Heart left ventricle (tissue), 11 donors: ENCODE measurements around the gene RIMS4. TPM values are rescaled to one million over a fixed set of nuclear protein-coding genes. Genes with fewer than 3 reads are reported as not detected.

Source experiments
- polyA plus RNA-seq, 2 donors: library from polyadenylated mRNA; stranded (reverse); fragments of 200-250 nt; gene quantifications; one replicate each; pipeline ENCODE4 v1.2.3, GENCODE V29; 2013
- total RNA-seq, 9 donors: library from RNA; depleted of rRNA in 2 of 9; stranded (reverse); fragments of >200 nt in 2 of 9; fragmentation: NEBNext Ultra II Directional in 3 of 9; extraction: Animal tissue kit (Norgen Biotek cat#: 25700) in 3 of 9; gene quantifications; one replicate each; pipeline versions ENCODE4 v1.1.0 to v1.2.4, GENCODE V29; 2016 to 2023
- donor health status: ischemic (EF 13 %, LVEDD 7.1; RV severe dilation, severe dysfunction).
- donor health status: healthy with polysubstance abuse.
- donor health status: DM: no; HTN: yes; CAD: no.
- donor health status: DM: no; HTN: no; CAD: no.
- donor health status: ischemic (EF 25% LVEDD 5.7; RV mildly dilated, moderate dysfunction).
- donor health status: healthy.
- donor health status: DM: yes; HTN: yes; CAD: no.
- donor health status: PGD.
- donor health status: nonischemic (EF 23%, LVEDD 6.1; RV moderate dilation, normal function).

Gene RIMS4
- total and polyA plus RNA-seq, 11 donors = 0.04 to 0.59 (median 0.11) TPM; not detected in 5

Other genes starting within 250 kb of the RIMS4 start
- gene PKIG, start 228.0 kb downstream of the RIMS4 start, total RNA-seq = 100 to 1,000 TPM; 156 to 286 (median 200) TPM
- gene PKIG, start 228.0 kb downstream of the RIMS4 start, polyA plus RNA-seq = 100 to 1,000 TPM; 155 to 213 TPM
- gene ADA, start 158.8 kb downstream of the RIMS4 start, total RNA-seq = 10 to 100 TPM in 2 of 9 donors, 1 to 10 TPM in 7; 2.5 to 11.5 (median 6.0) TPM
- 10 to 100 TPM in 1 of 2 donors, 1 to 10 TPM in 1; 6.4 to 10.9 TPM for gene ADA, start 158.8 kb downstream of the RIMS4 start, polyA plus RNA-seq
- 10 to 100 TPM in 8 of 9 donors, 1 to 10 TPM in 1; 7.3 to 62.3 (median 28.7) TPM for gene CCN5, start 95.2 kb downstream of the RIMS4 start, total RNA-seq
- gene CCN5, start 95.2 kb downstream of the RIMS4 start, polyA plus RNA-seq = 10 to 100 TPM; 11.0 to 92.3 TPM
- gene KCNK15, start 64.7 kb downstream of the RIMS4 start, total RNA-seq = 1 to 10 TPM in 2 of 9 donors, under 1 TPM in 7; 0.12 to 2.2 (median 0.39) TPM
- under 1 TPM; 0.23 to 0.33 TPM for gene KCNK15, start 64.7 kb downstream of the RIMS4 start, polyA plus RNA-seq
- gene YWHAB, start 75.2 kb upstream of the RIMS4 start, total RNA-seq = 100 to 1,000 TPM in 6 of 9 donors, 10 to 100 TPM in 3; 70.8 to 160 (median 120) TPM
- gene YWHAB, start 75.2 kb upstream of the RIMS4 start, polyA plus RNA-seq = 100 to 1,000 TPM in 1 of 2 donors, 10 to 100 TPM in 1; 32.2 to 154 TPM
- 1 to 10 TPM in 8 of 9 donors, under 1 TPM in 1; 0.58 to 5.9 (median 2.3) TPM for gene PABPC1L, start 99.5 kb upstream of the RIMS4 start, total RNA-seq
- 1 to 10 TPM; 2.8 to 3.1 TPM for gene PABPC1L, start 99.5 kb upstream of the RIMS4 start, polyA plus RNA-seq
- gene TOMM34, start 149.9 kb upstream of the RIMS4 start, total RNA-seq = 10 to 100 TPM in 6 of 9 donors, 1 to 10 TPM in 3; 6.9 to 15.9 (median 12.7) TPM
- gene TOMM34, start 149.9 kb upstream of the RIMS4 start, polyA plus RNA-seq = 10 to 100 TPM in 1 of 2 donors, 1 to 10 TPM in 1; 5.4 to 27.4 TPM
- gene STK4, start 156.0 kb upstream of the RIMS4 start, total RNA-seq = 10 to 100 TPM in 2 of 9 donors, 1 to 10 TPM in 7; 8.1 to 25.3 (median 9.5) TPM
- 1 to 10 TPM; 3.2 to 7.9 TPM for gene STK4, start 156.0 kb upstream of the RIMS4 start, polyA plus RNA-seq